ENCODE measurements around the gene RECQL5. TPM values are rescaled to one million over a fixed set of nuclear protein-coding genes. Genes with fewer than 3 reads are reported as not detected.
"Not testable (repeated sequence)": the region's sequence is repeated elsewhere in the genome, so short reads cannot be mapped to it uniquely, and the experiment has no call there.

RECQL5 gene
- polyA plus RNA-seq, 4 donors: 23.0 to 62.8 (median 36.7) TPM

- no peak for DNase-seq (ENCODE audit: low read depth in 4 of 4, low spot score in 3 of 4)
Observed at GRCh38 chr17:75650874-75651273, 16.1 kb downstream of the RECQL5 start.

GRCh38 chr17:75649687-75650086 is 17.3 kb downstream of the RECQL5 start:
- DNase-seq (ENCODE audit: low read depth in 4 of 4, low spot score in 3 of 4): no peak

- no peak for DNase-seq (ENCODE audit: low read depth in 4 of 4, low spot score in 3 of 4)
Observed at GRCh38 chr17:75647921-75648320, 19.0 kb downstream of the RECQL5 start.

GRCh38 chr17:75647061-75647460 is 19.9 kb downstream of the RECQL5 start:
- DNase-seq (ENCODE audit: low read depth in 4 of 4, low spot score in 3 of 4): no peak

GRCh38 chr17:75646638-75646992 is 20.3 kb downstream of the RECQL5 start:
- DNase-seq (ENCODE audit: low read depth in 4 of 4, low spot score in 3 of 4): no peak

GRCh38 chr17:75645889-75646637 is 20.9 kb downstream of the RECQL5 start:
- DNase-seq (ENCODE audit: low read depth in 4 of 4, low spot score in 3 of 4): peak in 1 of 4 donors; percentile 76

DNA sequence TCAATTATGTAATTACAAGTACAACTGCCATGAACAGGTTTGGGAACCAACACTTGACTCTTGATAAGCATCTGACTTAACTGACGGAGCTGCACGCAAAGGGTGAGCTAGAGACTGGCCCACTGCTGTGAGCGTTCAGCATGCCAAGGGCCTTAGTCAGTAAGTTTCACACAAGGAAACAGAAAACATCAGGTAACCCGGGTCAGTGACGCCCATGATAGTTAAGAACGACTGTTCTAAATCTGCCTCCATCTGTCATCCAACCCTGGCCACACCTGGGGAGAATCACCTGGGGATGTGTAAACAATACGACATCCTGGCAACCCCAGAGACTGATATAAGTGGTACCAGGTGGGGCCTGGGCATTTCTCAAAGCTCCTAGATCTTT is 21.5 kb downstream of the RECQL5 start:
- DNase-seq (ENCODE audit: low read depth in 4 of 4, low spot score in 3 of 4): no peak

DNA sequence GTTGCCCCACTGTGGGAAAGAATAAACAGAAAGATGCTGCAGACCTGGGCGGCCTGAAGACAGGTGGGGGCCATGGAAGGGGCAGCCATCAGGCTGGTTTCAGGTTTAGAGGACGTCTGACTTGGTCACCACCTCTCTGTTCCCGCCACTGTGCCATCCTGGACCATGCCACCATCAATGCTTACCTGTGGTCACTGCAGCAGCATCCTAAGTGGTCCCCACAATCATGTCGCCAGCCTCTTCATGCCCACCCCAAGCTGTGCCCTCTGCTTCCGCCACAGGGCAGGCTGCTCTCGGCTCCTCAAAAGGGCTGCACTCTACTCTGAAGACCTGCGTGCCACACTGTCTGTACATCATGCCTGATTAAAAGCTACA is 23.3 kb downstream of the RECQL5 start:
- DNase-seq (ENCODE audit: low read depth in 4 of 4, low spot score in 3 of 4): no peak

GRCh38 chr17:75642784-75643642 is 23.9 kb downstream of the RECQL5 start:
- no peak for DNase-seq (ENCODE audit: low read depth in 4 of 4, low spot score in 3 of 4)

DNA sequence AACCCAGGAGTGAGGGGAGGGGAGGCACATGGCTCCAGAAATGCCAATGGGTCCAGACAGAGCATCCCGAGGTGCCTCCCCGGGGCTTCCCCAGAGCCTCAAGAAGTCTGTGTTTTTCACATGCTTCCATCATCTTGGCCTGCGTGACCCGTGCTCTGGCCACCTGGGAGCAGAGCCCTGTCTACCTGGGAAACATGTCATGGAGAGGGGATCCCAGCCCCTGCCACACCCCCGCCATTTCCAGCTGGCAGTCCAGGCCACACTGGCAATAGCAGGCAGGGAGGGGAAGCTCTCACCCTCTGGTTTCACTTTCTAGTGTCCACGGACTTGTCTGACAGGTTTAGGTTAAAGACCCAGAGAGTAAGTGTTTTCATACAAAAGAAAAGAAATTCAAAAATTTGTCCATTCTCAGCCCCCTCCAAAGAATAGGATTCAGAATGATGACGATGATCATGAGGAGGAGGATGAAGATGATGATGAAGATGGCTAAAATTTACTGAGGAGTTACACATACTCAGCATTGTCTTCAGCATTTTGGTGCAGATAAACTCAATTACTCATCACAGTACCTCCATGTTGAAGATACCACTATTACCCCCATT is 24.7 kb downstream of the RECQL5 start:
- DNase-seq (ENCODE audit: low read depth in 4 of 4, low spot score in 3 of 4): no peak

- no peak for DNase-seq (ENCODE audit: low read depth in 4 of 4, low spot score in 3 of 4)
Observed at GRCh38 chr17:75641343-75641742, 25.6 kb downstream of the RECQL5 start.

GRCh38 chr17:75640556-75641119 is 26.3 kb downstream of the RECQL5 start:
- DNase-seq (ENCODE audit: low read depth in 4 of 4, low spot score in 3 of 4): no peak

GRCh38 chr17:75639771-75640555 is 27.0 kb downstream of the RECQL5 start:
- DNase-seq (ENCODE audit: low read depth in 4 of 4, low spot score in 3 of 4): peak in 1 of 4 donors; percentile 66

DNA sequence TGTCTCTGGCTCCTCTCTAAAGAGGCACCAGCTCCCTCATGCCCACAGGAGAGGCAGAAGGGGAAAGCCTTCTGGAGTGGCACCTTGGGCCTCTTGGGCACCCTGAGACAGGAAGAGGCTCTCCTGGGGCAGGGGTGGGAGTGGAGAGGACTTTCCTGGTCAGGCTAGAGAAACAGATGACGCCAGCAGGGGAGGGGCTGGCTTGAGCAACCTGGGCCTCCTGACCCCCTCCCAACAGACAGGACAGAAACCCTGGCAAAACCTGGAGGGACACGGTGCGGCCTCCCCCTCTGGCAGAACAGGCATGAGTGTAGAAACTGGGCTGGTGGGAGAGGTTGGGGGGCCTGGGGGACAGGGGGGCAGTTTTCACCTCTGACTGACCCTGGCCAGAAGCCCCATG is 27.6 kb downstream of the RECQL5 start:
- DNase-seq (ENCODE audit: low read depth in 4 of 4, low spot score in 3 of 4): no peak

- DNase-seq (ENCODE audit: low read depth in 4 of 4, low spot score in 3 of 4): no peak
Observed at GRCh38 chr17:75638893-75639292, 28.1 kb downstream of the RECQL5 start.

DNA sequence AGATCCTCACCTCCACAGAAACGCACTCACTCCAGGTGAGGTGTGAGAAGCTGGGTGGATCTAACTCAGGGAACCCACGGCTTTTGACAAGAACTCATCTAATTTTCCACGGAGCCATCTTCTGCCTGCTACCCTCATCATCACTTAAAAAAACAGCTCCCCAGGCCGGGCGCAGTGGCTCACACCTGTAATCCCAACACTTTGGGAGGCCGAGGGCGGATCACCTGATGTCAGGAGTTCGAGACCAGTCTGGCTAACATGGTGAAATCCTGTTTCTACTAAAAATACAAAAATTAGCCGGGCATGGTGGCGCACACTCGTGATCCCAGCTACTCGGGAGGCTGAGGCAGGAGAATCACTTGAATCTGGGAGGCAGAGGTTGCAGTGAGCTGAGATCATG is 28.9 kb downstream of the RECQL5 start:
- not testable (repeated sequence) for DNase-seq (ENCODE audit: low read depth in 4 of 4, low spot score in 3 of 4)

DNA sequence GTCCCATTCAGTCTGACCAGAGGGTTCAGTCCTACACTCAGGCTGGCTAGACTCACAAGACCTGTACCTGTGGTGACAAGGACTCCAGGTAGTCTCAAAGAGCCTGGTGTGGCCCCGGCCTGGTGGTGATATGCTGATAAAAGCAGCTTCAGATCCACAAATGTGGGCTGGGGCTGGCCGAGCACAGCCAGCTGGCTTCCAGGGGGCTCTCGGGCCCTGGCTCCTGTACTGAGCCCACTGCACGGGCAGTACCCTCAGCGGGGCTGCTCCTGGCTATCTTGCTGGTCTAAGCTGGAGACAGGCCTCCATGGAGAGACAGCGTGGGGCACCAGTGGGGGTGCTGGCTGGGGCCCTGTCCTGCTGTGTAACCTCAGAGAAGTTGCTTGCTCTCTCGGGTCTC is 29.4 kb downstream of the RECQL5 start:
- no peak for DNase-seq (ENCODE audit: low read depth in 4 of 4, low spot score in 3 of 4)

DNA sequence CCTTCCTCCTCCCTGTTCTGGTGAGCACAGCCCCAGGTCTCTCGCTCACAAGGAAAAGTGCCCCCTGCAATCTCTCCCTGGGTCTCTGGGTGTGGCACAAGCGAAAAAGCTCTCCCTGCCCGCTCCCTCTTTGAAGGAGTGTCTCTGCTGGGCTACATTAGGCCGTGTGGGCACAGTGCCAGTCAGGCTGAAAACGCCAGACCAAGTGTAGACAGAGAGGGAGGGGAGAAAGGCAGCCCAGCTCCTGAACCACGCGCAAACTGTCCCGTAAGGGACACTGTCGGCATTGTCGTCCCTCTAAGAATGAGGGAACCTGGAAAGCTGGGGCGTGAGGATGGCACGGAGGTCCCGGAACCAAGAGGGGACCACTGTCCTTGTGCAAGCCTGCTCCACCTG is 29.8 kb downstream of the RECQL5 start:
- no peak for DNase-seq (ENCODE audit: low read depth in 4 of 4, low spot score in 3 of 4)

GRCh38 chr17:75636381-75637142 is 30.4 kb downstream of the RECQL5 start:
- DNase-seq (ENCODE audit: low read depth in 4 of 4, low spot score in 3 of 4): no peak
